Common myeloid progenitor, CD34-positive (primary cell): ENCODE measurements around the gene TEX14.

Source experiments
- CTCF ChIA-PET: fragments of 350-600 bp; sonication (Branson Sonifier 250); formaldehyde crosslinking; loops from one replicate; lab custom pipeline; 2021; ENCODE audit warnings: antibody characterized with exemption; lab: Charles Lee
- POLR2A ChIA-PET: fragments of 350-600 bp; sonication (Branson Sonifier 250); formaldehyde crosslinking; loops from one replicate; lab custom pipeline; 2021; ENCODE audit warnings: antibody characterized with exemption; lab: Charles Lee
- DNase-seq, 3 donors: peaks; one replicate each; pipeline versions ENCODE4 v3.0.0 to v3.0.0-alpha.2; 2013
- H3K27ac ChIP-seq, 2 experiments: 1 replicate in 1 of 2; 2 replicates in 1 of 2; pipeline ENCODE4 v1.7.0; 2013; ENCODE audit warnings: inconsistent platforms in 2 of 2, low read length in 2 of 2, mild to moderate bottlenecking in 2 of 2, low read depth in 1 of 2, moderate library complexity in 1 of 2; ENCODE audit not compliant: severe bottlenecking in 2 of 2, insufficient read depth in 1 of 2, poor library complexity in 1 of 2
- H3K27me3 ChIP-seq, 5 experiments: replicated peaks in 2 of 5; 1 replicate in 3 of 5; 2 replicates in 2 of 5; pipeline versions ENCODE4 v1.6.1 to v1.7.0; 2013; ENCODE audit warnings: low read length in 4 of 5, mild to moderate bottlenecking in 2 of 5, moderate library complexity in 2 of 5, inconsistent platforms in 1 of 5; ENCODE audit not compliant: insufficient read depth in 5 of 5, control insufficient read depth in 4 of 5
- H3K36me3 ChIP-seq, 4 experiments: 1 replicate in 2 of 4; 2 replicates in 2 of 4; pipeline versions ENCODE4 v1.6.1 to v1.7.0; 2013; ENCODE audit warnings: low read length in 3 of 4, control low read depth in 1 of 4, mild to moderate bottlenecking in 1 of 4; ENCODE audit not compliant: control insufficient read depth in 4 of 4, insufficient read depth in 4 of 4
- H3K4me1 ChIP-seq, 4 experiments: 1 replicate in 3 of 4; 2 replicates in 1 of 4; pipeline versions ENCODE4 v1.6.1 to v1.7.1; 2013; ENCODE audit warnings: low read length in 3 of 4, mild to moderate bottlenecking in 3 of 4, control low read depth in 1 of 4, inconsistent platforms in 1 of 4, moderate library complexity in 1 of 4; ENCODE audit not compliant: control insufficient read depth in 4 of 4, insufficient read depth in 4 of 4; ENCODE audit errors: control extremely low read depth in 1 of 4
- H3K4me3 ChIP-seq, 7 experiments: 1 replicate in 4 of 7; 2 replicates in 3 of 7; pipeline versions ENCODE4 v1.5.1 to v1.7.0; 2013; ENCODE audit warnings: mild to moderate bottlenecking in 7 of 7, low read length in 6 of 7, moderate library complexity in 6 of 7, inconsistent platforms in 2 of 7, low read depth in 2 of 7, control low read depth in 1 of 7; ENCODE audit not compliant: insufficient read depth in 4 of 7, control insufficient read depth in 1 of 7; ENCODE audit errors: extremely low read depth in 1 of 7
- H3K9me3 ChIP-seq, 5 experiments: 1 replicate in 4 of 5; 2 replicates in 1 of 5; pipeline versions ENCODE4 v1.6.1 to v1.7.1; 2013; ENCODE audit warnings: low read length in 4 of 5, mild to moderate bottlenecking in 2 of 5, inconsistent platforms in 1 of 5, low read depth in 1 of 5, moderate library complexity in 1 of 5; ENCODE audit not compliant: control insufficient read depth in 4 of 5, insufficient read depth in 2 of 5; ENCODE audit errors: control extremely low read depth in 1 of 5
- WGBS: methylation state at CpG from one replicate; pipeline ENCODE4 v1.1.5; 2013; ENCODE audit not compliant: insufficient coverage; 5-methylcytosine and 5-hydroxymethylcytosine counted together

TEX14 gene

GRCh38 chr17:58513965-58514769 is 177.7 kb downstream of the TEX14 start, which contains the start of gene MTMR4:
MTMR4 (minus strand) TSS chr17:58514638; CDS start chr17:58514407, 231 bp downstream.
- WGBS, result 0% methylated on average over 37 of the region's 64 CpGs
- POLR2A ChIA-PET, result interaction anchor here (1.1 to 3.9 kb wide), 4 partner anchors 10 to 117 kb away, joined by 3 to 16 read pairs (median 6); no protein-coding TSS in a partner anchor
- peaks cover 10 to 32% (median 21%) of the 10 kb centered on the region in 4 experiments for H3K36me3 ChIP-seq
- H3K9me3 ChIP-seq, result no peaks in the 10 kb centered on the region
- peaks cover 11 to 41% (median 37%) of the 10 kb centered on the region in 4 experiments for H3K4me1 ChIP-seq
- peak within 1 kb of the TSS in 1 of 2 experiments; percentile 64 for H3K27ac ChIP-seq
- H3K27me3 ChIP-seq, result no peaks in the 10 kb centered on the region
- CTCF ChIA-PET, result interaction anchor here (1.2 to 2.2 kb wide), 6 partner anchors 8 to 209 kb away, joined by 3 to 6 read pairs (median 4); no protein-coding TSS in a partner anchor
- H3K4me3 ChIP-seq, result peak within 1 kb of the TSS; percentile 59 to 91 (median 82)
- peak; percentile 74 to 81 (median 80) for DNase-seq

GRCh38 chr17:58513267-58513964 is 178.4 kb downstream of the TEX14 start:
- H3K4me1 ChIP-seq, result peaks cover 11 to 36% (median 31%) of the 10 kb centered on the region in 4 experiments
- ChIA-PET CTCF (interaction anchor here (1.1 to 2.2 kb wide), 4 partner anchors 9 to 208 kb away, joined by 3 to 4 read pairs (median 3); no protein-coding TSS in a partner anchor), POLR2A (interaction anchor here (0.8 to 3.9 kb wide), 3 partner anchors 12 to 118 kb away, joined by 3 to 16 read pairs (median 3); no protein-coding TSS in a partner anchor)

GRCh38 chr17:58510075-58510474 is 181.8 kb downstream of the TEX14 start:
- POLR2A ChIA-PET, result no interaction called here
- WGBS, result 90% methylated on average over 4 of the region's 5 CpGs

More at GRCh38 chr17:58513267-58513964, 178.4 kb downstream of the TEX14 start:
- Histone ChIP-seq H3K27me3 (no peaks in the 10 kb centered on the region), H3K36me3 (peaks cover 12 to 39% (median 26%) of the 10 kb centered on the region in 4 experiments), H3K9me3 (no peaks in the 10 kb centered on the region), H3K4me3 (peak overlapping the region; percentile 59 to 91 (median 82)), H3K27ac (peak overlapping the region in 1 of 2 experiments; percentile 64)
- peak in 2 of 3 donors; percentile 35 to 40 for DNase-seq
- WGBS, result 28% methylated on average over 7 of the region's 14 CpGs

GRCh38 chr17:58508341-58509067 is 183.3 kb downstream of the TEX14 start:
- Histone ChIP-seq H3K4me1 (peaks cover 0 to 19% (median 17%) of the 10 kb centered on the region in 4 experiments), H3K27ac (no peak overlapping the region), H3K4me3 (no peak overlapping the region), H3K9me3 (no peaks in the 10 kb centered on the region), H3K27me3 (no peaks in the 10 kb centered on the region), H3K36me3 (peaks cover 16 to 82% (median 60%) of the 10 kb centered on the region in 4 experiments)
- POLR2A ChIA-PET, result no interaction called here
- 98% methylated on average over 9 of the region's 10 CpGs for WGBS
- CTCF ChIA-PET, result no interaction called here
- DNase-seq, result no peak

More at GRCh38 chr17:58510075-58510474, 181.8 kb downstream of the TEX14 start:
- Histone ChIP-seq H3K36me3 (peaks cover 16 to 66% (median 48%) of the 10 kb centered on the region in 4 experiments), H3K9me3 (no peaks in the 10 kb centered on the region), H3K4me3 (no peak overlapping the region), H3K27ac (no peak overlapping the region), H3K4me1 (peaks cover 2 to 27% (median 24%) of the 10 kb centered on the region in 4 experiments), H3K27me3 (no peaks in the 10 kb centered on the region)
- DNase-seq, result no peak
- CTCF ChIA-PET, result interaction anchor here (0.9 kb wide), 1 partner anchor 19 kb away, joined by 5 read pairs; no protein-coding TSS in a partner anchor

- CTCF ChIA-PET, result no interaction called here
- no peaks in the 10 kb centered on the region for H3K9me3 ChIP-seq
- POLR2A ChIA-PET, result no interaction called here
- H3K27ac ChIP-seq, result no peak overlapping the region
- peaks cover 19 to 87% (median 60%) of the 10 kb centered on the region in 4 experiments for H3K36me3 ChIP-seq
- no peaks in the 10 kb centered on the region for H3K27me3 ChIP-seq
- no peak overlapping the region for H3K4me3 ChIP-seq
- 96% methylated on average over 10 of the region's 13 CpGs for WGBS
- H3K4me1 ChIP-seq, result peaks cover 0 to 10% (median 6%) of the 10 kb centered on the region in 4 experiments
- DNase-seq, result no peak
Observed at GRCh38 chr17:58507123-58507634, 184.7 kb downstream of the TEX14 start.
